Measurements from ENCODE around the gene OR5D14.

The OR5D14 gene

GRCh38 chr11:55795256-55795655 lies at the start of gene OR5D14:
Gene OR5D14 (plus strand): TSS chr11:55795556. CDS start chr11:55795556, 0 bp downstream.
- DNase-seq, result no peak

GRCh38 chr11:55773138-55773537 lies 22.2 kb upstream of the OR5D14 start, which contains the start of gene OR5D13:
Gene OR5D13 (plus strand): TSS chr11:55773438. CDS start chr11:55773438, 0 bp downstream.
- DNase-seq, result no peak

- no peak for DNase-seq
Measured at GRCh38 chr11:55791606-55792005, 3.8 kb upstream of the OR5D14 start.

DNA sequence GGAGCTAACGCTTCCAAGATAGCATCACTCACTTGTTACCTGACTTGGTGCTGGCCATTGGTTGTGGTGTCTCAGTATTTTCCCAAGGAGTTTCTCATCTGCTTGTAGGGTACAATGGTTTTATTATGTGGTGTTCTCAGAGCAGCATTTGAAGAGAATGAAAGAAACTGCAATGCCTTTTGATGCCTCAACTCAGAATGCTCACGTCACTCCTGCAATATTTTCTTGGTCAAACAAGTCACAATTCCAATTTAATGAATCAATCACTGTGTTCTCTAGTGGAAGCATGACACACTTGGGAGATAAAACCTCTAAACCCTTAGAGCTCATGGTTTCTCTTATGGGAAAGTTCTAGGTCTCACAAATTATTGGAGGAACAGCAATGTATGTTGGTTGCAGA lies 2.0 kb upstream of the OR5D14 start:
- no peak for DNase-seq

- no peak for DNase-seq
Measured at GRCh38 chr11:55806248-55806647, 10.9 kb downstream of the OR5D14 start.

- no peak for DNase-seq
Measured at GRCh38 chr11:55811067-55811466, 15.7 kb downstream of the OR5D14 start, which contains the start of gene OR5L1. Gene OR5L1 (plus strand): TSS chr11:55811367. CDS start chr11:55811467, 100 bp downstream.

DNA sequence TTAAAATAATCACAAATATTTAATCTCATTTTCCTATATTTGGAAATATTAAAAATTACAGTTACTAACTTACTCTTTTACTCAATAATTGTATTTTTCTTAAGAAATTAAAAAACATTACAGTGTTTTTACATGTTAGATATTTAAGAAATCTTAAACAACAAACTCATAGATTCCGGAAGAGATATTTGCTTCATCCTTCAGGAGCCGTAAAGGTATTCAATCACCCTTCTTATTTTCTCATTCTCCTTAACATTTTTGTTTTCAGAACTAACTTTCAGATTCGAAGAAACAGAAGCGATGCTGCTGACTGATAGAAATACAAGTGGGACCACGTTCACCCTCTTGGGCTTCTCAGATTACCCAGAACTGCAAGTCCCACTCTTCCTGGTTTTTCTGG lies 24.0 kb downstream of the OR5D14 start, which contains the start of gene OR5D18:
OR5D18 (plus strand) TSS at position 301 of the 400 bp plus-strand sequence; CDS start at position 301, 0 bp downstream.
- DNase-seq, result no peak

DNA sequence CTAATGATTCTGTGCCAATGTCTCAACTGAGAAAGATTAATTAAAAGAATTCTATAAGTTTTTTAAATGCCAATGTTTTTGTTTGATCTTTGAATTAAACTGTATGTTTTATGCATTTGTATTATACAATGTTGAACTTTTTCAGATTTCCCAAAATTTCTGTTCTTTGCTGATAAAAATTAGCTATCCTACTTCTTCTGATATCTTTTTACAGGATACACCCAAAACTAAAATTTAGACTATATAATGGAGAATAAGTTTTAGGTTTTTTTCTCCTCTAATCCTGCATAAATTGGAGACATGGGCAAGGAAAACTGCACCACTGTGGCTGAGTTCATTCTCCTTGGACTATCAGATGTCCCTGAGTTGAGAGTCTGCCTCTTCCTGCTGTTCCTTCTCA lies 31.6 kb downstream of the OR5D14 start, which contains the start of gene OR5L2:
OR5L2 (plus strand) TSS at position 301 of the 400 bp plus-strand sequence; CDS start at position 301, 0 bp downstream.
- DNase-seq, result no peak

- DNase-seq, result no peak
Measured at GRCh38 chr11:55838452-55838851, 43.1 kb downstream of the OR5D14 start, which contains the start of gene OR5D16. Gene OR5D16 (plus strand): TSS chr11:55838752. CDS start chr11:55838752, 0 bp downstream.

All from NCI-H187 (cell line).